Gastroesophageal sphincter (tissue), 4 donors: ENCODE measurements around the gene KLF13. TPM values are rescaled to one million over a fixed set of nuclear protein-coding genes. Genes with fewer than 3 reads are reported as not detected.

Source experiments
- ATAC-seq: fragments of 150-250 bp; one replicate; pipeline ENCODE4 v1.9.1; 2016; ENCODE audit warnings: mild to moderate bottlenecking, moderate library complexity
- H3K27ac ChIP-seq, 4 donors: fragments of 200-600 bp; sonication (generic) in 3 of 4; 1 replicate in 3 of 4; 2 replicates in 1 of 4; pipeline ENCODE4 v1.5.1; 2016 to 2019
- H3K27me3 ChIP-seq: fragments of 200-600 bp; sonication (generic); one replicate; pipeline ENCODE4 v1.5.1; 2019
- H3K36me3 ChIP-seq, 2 donors: fragments of 200-600 bp; sonication (generic); one replicate each; pipeline ENCODE4 v1.5.1; 2019; ENCODE audit warnings: control low read depth in 1 of 2
- H3K4me1 ChIP-seq, 3 donors: fragments of 200-600 bp; sonication (generic); 1 replicate in 2 of 3; 2 replicates in 1 of 3; pipeline ENCODE4 v1.5.1; 2016 to 2019; ENCODE audit warnings: control low read depth in 2 of 3
- H3K4me3 ChIP-seq, 2 donors: fragments of 200-600 bp; sonication (generic); one replicate each; pipeline ENCODE4 v1.5.1; 2019; ENCODE audit warnings: mild to moderate bottlenecking in 1 of 2, moderate library complexity in 1 of 2
- H3K9me3 ChIP-seq, 3 donors: fragments of 200-600 bp; sonication (generic); one replicate each; pipeline ENCODE4 v1.5.1; 2017 to 2019; ENCODE audit warnings: control low read depth in 2 of 3
- EP300 ChIP-seq: sonication (generic); formaldehyde crosslinking; IDR thresholded peaks from one replicate; pipeline ENCODE4 v1.6.1; 2017; ENCODE audit warnings: antibody characterized with exemption, mild to moderate bottlenecking
- POLR2A ChIP-seq, 2 donors: fragments of 450-650 bp; IDR thresholded peaks; one replicate each; pipeline ENCODE4 v1.6.1; 2017; ENCODE audit warnings: antibody characterized with exemption in 2 of 2, mild to moderate bottlenecking in 2 of 2, moderate library complexity in 1 of 2
- POLR2AphosphoS5 ChIP-seq: sonication (generic); formaldehyde crosslinking; IDR thresholded peaks from one replicate; pipeline ENCODE4 v1.6.1; 2017; ENCODE audit warnings: antibody characterized with exemption
- WGBS, 2 donors: methylation state at CpG; one replicate each; pipeline ENCODE4 v1.1.5; 2018; ENCODE audit warnings: low coverage in 1 of 2; 5-methylcytosine and 5-hydroxymethylcytosine counted together
- total RNA-seq, 4 donors: library from RNA; depleted of rRNA; stranded (reverse); fragments of >200 nt; gene quantifications; one replicate each; pipeline ENCODE4 v1.1.0, GENCODE V29; 2016
- TF ChIP-seq, protein P1 (sequence below), 4 experiments: fragments of 200-600 bp in 2 of 4; fragments of 450-650 bp in 2 of 4; sonication (generic) in 1 of 4; IDR thresholded peaks; one replicate each; pipeline ENCODE4 v1.5.1; 2017 to 2019; ENCODE audit warnings: antibody characterized with exemption in 4 of 4, mild to moderate bottlenecking in 2 of 4, moderate library complexity in 2 of 4

KLF13 gene
- total RNA-seq, 4 donors from 2014 or later, result 49.7 to 106 (median 76.1) TPM

DNA sequence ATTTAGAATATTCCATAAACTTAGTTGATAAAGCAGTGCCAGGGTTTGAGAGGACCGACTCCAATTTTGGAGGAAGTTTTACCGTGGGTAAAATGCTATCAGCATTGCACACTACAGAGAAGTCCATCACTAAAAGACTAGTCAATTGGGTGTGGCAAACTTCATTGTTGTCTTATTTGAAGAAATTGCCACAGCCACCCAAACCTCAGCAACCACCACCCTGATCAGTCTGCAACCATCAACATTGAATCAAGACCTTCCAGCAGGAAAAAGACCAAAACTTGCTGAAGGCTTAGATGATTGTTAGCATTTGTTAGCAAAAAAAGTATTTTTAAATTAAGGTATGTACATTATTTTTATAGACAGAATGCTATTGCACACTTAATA, 60.5 kb downstream of the KLF13 start:
- TF ChIP-seq EP300 (no peak), POLR2AphosphoS5 (no peak), POLR2A (IDR thresholded peaks at IDR 0.05) (no peak)
- TF ChIP-seq, protein P1, sequence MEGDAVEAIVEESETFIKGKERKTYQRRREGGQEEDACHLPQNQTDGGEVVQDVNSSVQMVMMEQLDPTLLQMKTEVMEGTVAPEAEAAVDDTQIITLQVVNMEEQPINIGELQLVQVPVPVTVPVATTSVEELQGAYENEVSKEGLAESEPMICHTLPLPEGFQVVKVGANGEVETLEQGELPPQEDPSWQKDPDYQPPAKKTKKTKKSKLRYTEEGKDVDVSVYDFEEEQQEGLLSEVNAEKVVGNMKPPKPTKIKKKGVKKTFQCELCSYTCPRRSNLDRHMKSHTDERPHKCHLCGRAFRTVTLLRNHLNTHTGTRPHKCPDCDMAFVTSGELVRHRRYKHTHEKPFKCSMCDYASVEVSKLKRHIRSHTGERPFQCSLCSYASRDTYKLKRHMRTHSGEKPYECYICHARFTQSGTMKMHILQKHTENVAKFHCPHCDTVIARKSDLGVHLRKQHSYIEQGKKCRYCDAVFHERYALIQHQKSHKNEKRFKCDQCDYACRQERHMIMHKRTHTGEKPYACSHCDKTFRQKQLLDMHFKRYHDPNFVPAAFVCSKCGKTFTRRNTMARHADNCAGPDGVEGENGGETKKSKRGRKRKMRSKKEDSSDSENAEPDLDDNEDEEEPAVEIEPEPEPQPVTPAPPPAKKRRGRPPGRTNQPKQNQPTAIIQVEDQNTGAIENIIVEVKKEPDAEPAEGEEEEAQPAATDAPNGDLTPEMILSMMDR (IDR thresholded peaks at IDR 0.05), result no peak
- Histone ChIP-seq H3K4me1 (peaks cover 0 to 44% (median 12%) of the 10 kb centered on the region in 3 donors), H3K27ac (peak overlapping the region in 2 of 4 donors; percentile 50 to 72), H3K9me3 (no peaks in the 10 kb centered on the region), H3K27me3 (no peaks in the 10 kb centered on the region), H3K4me3 (no peak overlapping the region), H3K36me3 (peaks cover 0 to 5% of the 10 kb centered on the region in 2 donors)
- whole genome bisulfite sequencing, 2 donors, result 74 to 89% methylated on average over 2 of the region's 2 CpGs
- no peak for ATAC-seq

DNA sequence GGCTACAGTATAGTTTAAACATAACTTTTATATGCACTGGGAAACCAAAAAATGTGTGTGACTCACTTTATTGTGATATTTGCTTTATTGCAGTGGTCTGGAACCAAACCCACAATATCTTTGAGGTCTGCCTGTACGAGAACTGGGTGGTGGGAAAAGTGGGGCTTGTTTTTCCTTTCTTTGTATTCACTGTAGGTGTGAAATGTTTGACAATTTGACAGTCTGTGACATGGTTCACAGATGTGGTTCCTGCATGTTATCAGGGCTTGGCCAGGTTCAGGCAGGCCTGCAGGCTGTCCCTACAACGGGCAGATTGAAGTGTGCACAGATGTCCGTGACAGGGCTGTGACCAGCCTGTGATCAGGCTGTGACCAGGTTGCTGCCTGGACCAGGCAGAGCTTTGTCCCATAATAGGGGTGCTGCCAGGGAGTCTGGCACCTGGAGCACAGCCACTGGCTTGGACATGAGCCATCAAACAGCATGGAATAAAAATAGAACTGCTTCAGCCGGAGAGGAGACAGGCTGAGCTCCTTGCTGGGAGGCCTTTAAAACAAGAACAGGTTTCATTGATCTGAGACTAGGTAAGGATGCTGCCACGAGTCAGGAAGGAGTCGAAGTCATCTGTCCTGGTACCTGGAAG, 61.0 kb downstream of the KLF13 start:
- Histone ChIP-seq H3K4me3 (no peak overlapping the region), H3K9me3 (no peaks in the 10 kb centered on the region), H3K27me3 (no peaks in the 10 kb centered on the region), H3K4me1 (peaks cover 0 to 45% (median 12%) of the 10 kb centered on the region in 3 donors), H3K36me3 (no peaks in the 10 kb centered on the region), H3K27ac (peak overlapping the region; percentile 26 to 80 (median 61))
- no peak for TF ChIP-seq POLR2A (IDR thresholded peaks at IDR 0.05)
- TF ChIP-seq, protein P1 (IDR thresholded peaks at IDR 0.05), result no peak
- peak; percentile 47 for TF ChIP-seq POLR2AphosphoS5
- no peak for TF ChIP-seq EP300
- no peak for ATAC-seq
- 3 to 37% methylated on average over 4 of the region's 6 CpGs for WGBS, 2 donors

DNA sequence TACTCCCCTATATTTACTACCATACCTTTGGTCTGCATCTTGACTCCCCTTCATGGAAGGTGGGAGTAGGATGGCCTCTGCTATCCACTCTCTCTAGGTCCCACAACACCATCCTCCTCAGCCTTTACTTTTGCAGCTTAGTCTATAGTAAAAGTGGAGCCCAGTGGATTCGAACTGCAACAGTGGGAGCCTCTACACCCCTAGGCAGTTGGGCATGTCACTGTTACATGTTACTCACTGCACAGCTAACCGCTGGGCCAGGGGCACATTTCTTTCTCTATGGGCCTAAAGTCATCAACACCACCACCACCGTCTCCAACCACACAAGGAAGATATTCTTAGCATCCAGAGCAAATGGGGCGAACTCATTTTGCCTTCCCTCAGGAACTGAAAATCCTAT, 62.9 kb downstream of the KLF13 start:
- no peak for ATAC-seq
- no peaks in the 10 kb centered on the region for H3K27me3 ChIP-seq
- peak overlapping the region in 3 of 4 donors; percentile 25 to 98 (median 44) for H3K27ac ChIP-seq
- H3K4me1 ChIP-seq, result peaks cover 0 to 54% (median 12%) of the 10 kb centered on the region in 3 donors
- no peak for TF ChIP-seq POLR2AphosphoS5
- TF ChIP-seq POLR2A (IDR thresholded peaks at IDR 0.05), result no peak
- no peak for TF ChIP-seq EP300
- no peak overlapping the region for H3K4me3 ChIP-seq
- H3K9me3 ChIP-seq, result no peaks in the 10 kb centered on the region
- no peaks in the 10 kb centered on the region for H3K36me3 ChIP-seq
- 100% methylated on average over 4 of the region's 4 CpGs for WGBS, 2 donors

DNA sequence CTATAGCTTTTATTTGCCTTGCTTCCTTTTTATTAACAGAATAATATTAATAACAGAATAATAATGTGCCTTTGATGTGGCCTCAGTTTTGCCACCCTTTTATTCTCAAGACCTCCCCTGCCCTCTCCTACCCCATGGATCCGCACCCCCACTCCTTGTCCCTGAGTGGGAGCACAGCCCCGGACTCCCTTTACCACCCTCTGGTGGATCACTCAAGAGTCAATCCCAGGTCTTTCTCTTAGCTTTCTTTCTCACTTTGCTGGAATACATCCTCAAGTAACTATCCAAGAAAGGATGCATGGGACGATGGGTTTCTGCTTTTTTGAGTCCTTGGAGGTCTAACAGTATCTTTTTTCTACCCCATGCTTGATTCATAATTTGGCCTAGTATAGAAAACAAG, 63.4 kb downstream of the KLF13 start:
- ATAC-seq, result no peak
- Histone ChIP-seq H3K27ac (peak overlapping the region in 3 of 4 donors; percentile 91 to 98 (median 96)), H3K4me1 (peaks cover 0 to 54% (median 12%) of the 10 kb centered on the region in 3 donors), H3K36me3 (no peaks in the 10 kb centered on the region), H3K4me3 (no peak overlapping the region), H3K27me3 (no peaks in the 10 kb centered on the region), H3K9me3 (no peaks in the 10 kb centered on the region)
- TF ChIP-seq, protein P1 (IDR thresholded peaks at IDR 0.05), result no peak
- TF ChIP-seq EP300, result no peak
- no peak for TF ChIP-seq POLR2A (IDR thresholded peaks at IDR 0.05)
- no peak for TF ChIP-seq POLR2AphosphoS5
- 86 to 92% methylated on average over 3 of the region's 3 CpGs for WGBS, 2 donors

DNA sequence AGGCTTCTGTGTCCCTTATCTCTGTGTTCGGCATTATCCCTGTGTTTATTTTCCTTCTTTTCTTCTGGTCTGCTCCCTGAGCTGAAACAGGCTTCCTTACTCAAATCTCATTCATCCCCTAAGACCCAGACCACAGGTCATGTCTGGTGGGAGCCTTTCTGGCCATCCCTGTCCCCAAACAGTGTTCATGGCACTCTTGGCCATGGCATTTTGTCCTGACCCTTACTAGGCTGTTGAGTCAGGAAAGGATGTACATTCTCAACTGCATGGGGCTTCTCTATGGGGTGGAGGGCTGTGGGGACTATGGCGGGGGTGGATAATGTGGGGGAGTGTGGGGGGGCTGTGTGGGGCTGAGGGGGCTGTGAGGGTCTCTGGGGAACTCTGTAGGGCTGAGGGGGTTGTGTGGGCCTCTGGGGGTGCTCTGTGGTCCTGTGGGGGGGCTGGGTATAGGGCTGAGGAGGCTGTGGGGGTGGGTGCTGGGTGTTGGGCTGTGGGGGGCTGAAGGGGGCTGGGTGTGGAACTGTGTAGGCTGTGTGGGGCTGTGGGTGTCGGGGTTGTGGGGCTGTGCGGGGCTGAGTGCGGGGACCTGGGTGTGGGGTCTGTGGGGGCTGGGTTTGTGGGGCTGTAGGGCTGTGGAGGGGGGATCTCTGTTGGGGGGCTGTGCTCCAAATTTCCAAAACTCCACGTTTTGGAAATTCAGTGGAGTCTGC, 64.3 kb downstream of the KLF13 start:
- no peak for TF ChIP-seq POLR2A (IDR thresholded peaks at IDR 0.05)
- TF ChIP-seq EP300, result no peak
- ATAC-seq, result no peak
- WGBS, 2 donors, result 44% methylated on average over 1 of the region's 6 CpGs; no CpG with 5 or more reads in 1 of the 2 donors
- Histone ChIP-seq H3K27me3 (no peaks in the 10 kb centered on the region), H3K27ac (peak overlapping the region; percentile 91 to 98 (median 94)), H3K9me3 (no peaks in the 10 kb centered on the region), H3K4me1 (peaks cover 0 to 55% (median 12%) of the 10 kb centered on the region in 3 donors), H3K36me3 (no peaks in the 10 kb centered on the region), H3K4me3 (peak overlapping the region in 1 of 2 donors; percentile 77)
